ENCODE measurements around the gene AK3.
"Not testable (repeated sequence)": the region's sequence is repeated elsewhere in the genome, so short reads cannot be mapped to it uniquely, and the experiment has no call there.

Gene AK3

DNA sequence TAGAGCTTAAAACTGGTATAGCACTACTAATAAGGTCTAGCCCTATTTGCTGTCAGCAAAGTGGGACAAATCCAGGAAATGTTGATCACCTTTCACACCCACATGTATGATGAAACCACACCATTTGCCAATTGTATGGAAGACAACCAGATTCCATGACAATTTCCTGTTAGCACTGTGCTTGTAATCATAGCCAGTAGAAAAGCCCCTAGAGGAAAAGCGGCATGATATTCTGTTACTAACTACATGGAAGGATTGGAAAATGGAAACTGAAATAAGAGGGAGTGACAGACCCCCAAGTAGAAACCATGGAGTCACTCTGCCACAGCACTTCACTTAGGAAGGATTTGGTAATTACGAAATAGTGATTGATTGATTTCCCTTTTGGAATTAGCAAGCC lies 75.6 kb downstream of the AK3 start:
- DNase-seq, result no peak

DNA sequence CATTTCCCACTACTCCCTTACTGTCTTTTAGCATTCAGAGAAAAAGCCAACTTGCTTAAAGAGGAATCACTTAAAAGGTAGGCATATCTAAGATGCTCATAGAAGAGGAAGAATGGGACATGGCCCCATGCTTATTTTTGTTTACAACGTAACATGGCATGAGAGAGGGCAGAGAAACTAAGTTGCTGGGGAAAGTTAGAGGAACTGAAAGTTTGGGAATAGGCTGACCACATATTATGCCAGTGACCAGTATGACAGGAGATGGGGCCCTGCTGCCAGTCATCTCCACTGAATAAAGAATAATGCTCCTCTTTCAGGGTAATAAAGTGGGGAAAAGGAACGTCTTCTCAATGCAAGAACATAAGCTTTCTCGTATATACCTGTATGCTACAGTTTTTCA lies 77.0 kb downstream of the AK3 start:
- DNase-seq, result no peak

DNA sequence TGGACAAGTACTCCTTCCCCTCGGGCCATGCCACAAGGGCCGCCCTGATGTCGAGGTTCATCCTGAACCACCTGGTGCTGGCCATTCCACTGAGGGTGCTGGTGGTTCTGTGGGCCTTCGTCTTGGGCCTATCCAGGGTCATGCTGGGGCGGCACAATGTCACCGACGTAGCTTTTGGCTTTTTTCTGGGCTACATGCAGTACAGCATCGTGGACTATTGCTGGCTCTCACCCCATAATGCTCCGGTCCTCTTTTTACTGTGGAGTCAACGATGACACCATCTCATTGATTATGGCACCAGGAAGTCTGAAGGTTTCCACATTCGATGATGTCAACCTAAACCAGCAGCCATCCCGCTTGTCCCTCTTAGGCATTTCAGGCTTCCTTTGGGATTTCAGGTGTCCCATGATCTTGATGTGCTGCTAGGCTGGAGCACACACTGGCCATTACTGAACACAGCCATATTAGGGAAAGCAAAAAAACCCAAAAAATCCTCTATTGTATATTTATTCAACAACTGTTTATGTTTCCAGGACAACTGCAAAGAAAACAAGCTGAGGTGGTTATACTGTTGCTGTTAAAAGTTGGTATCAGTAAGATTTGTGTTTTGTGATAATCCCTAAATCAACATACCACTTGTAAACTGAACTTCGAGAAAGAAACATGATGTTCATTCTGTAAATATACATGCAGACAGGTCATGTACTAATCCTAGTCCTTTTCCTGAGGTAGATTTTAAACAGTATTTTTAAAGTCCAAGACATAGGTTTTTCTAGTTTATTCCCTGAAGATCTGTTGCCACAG lies 77.8 kb downstream of the AK3 start:
- no peak for DNase-seq

DNA sequence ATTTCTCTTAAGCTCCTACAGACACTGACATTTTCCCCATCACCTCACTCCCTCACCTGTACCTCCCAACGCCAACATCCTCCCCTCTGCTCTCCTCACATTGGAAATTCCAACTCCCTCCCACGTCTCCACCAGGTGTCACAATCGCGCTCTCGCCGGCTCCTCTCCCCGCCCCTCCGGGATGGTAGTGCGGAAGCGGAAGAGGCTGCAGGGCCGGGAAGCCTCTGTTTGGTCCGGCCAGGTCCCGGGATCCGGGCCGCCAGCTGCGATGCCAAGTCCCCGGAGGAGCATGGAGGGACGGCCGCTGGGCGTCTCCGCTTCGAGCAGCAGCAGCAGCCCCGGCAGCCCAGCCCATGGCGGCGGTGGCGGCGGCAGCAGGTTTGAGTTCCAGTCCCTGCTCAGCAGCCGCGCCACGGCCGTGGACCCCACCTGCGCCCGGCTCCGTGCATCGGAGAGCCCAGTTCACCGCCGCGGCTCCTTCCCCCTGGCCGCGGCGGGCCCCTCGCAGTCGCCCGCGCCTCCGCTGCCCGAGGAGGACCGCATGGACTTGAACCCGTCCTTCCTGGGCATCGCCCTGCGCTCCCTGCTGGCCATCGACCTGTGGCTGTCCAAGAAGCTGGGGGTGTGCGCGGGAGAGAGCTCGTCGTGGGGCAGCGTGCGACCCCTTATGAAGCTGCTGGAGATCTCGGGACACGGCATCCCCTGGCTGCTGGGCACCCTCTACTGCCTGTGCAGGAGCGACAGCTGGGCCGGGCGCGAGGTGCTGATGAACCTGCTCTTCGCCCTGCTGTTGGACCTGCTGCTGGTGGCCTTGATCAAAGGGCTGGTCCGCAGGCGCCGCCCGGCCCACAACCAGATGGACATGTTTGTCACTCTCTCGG lies 78.7 kb downstream of the AK3 start, which contains the start of gene PLPP6:
Gene PLPP6 (plus strand): TSS at position 187 of the 881 bp plus-strand sequence. CDS start 82 bp downstream, at position 269.
- DNase-seq, result peak; percentile 78

DNA sequence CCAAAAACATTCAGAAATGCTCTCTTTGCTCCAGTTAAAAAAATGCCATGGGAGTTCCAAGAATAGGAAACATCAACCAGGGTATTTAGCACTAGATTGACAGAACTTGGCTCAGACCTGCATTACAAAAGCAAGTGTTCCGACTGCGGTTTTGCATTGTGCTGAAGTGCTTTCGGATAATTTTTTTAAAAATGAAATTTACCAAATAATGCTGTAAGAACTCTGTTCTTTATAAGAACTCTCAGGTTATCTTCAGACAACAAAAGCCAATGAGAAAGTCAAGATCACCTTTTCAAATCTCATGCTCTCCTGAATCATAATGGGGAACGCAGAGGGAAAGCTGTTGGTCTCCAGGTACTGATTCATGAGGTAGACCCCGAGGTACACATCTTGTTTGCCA lies 79.4 kb downstream of the AK3 start:
- DNase-seq, result no peak

DNA sequence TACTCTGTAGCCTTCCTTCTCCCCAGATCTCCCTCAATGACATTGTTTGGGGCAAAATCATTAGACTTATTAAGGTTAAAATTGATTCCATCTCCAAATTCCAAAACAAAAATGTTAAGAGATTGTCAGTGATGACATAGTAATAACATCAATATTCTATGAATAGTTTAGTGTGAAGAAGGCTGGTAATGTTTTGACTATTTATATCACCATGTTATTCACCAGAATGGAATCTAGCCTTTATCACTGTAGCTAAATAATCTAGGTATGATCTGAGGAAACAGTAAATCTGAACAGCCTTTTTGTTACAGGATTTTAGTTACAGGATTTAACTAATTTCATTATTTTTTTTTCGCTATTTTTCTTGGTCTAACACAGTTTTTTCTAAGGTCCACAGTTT lies 79.8 kb downstream of the AK3 start:
- DNase-seq, result peak; percentile 33

DNA sequence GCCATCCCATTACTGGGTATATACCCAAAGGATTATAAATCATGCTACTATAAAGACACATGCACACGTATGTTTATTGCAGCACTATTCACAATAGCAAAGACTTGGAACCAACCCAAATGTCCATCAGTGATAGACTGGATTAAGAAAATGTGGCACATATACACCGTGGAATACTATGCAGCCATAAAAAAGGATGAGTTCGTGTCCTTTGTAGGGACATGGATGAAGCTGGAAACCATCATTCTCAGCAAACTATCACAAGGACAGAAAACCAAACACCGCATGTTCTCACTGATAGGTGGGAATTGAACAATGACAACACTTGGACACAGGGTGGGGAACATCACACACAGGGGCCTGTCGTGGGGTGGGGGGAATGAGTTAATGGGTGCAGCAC lies 80.3 kb downstream of the AK3 start:
- not testable (repeated sequence) for DNase-seq
